ENCODE measurements around the gene CCDC188. TPM values are rescaled to one million over a fixed set of nuclear protein-coding genes. Genes with fewer than 3 reads are reported as not detected.

The CCDC188 gene
- total and polyA plus RNA-seq, 2 of the 13 experiments (the other 11 are each of a cell fraction or from before 2014, with no cell fraction given), result not detected

DNA sequence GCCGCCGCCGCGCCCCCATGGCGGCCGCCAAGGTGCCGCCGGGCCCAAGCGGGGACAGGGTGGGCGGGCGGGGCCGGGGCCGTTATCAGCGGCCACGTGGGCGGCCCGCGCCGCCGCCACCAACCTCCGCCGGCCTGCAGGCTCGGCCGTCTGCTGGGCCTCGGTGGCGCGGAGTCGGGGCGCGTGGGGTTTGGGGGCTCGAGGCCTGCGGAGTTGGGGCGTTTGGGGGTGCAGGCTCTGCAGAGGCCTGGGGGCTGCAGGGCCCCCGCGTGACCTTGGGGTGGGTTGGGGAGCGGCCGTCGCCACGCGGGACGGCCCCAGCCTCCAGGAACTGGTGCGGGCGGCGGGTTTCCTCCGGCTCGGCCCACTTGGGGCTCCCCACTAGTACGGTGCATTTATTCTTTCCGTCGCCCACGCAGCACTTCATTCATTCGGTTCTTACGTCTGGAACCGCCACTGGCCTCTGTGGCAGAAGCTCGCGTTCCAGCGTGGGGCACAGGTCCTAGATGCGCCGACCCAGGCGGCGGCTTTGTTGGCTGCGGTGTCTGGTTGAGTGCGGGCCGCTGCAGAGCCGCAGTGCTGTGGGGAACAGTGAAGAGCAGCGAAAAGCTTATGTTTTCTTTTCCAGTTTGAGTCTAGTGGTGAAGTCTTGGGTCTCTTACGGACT lies 33.1 kb downstream of the CCDC188 start (continued):
- TF ChIP-seq ATF7 (IDR thresholded peaks at IDR 0.05) (no peak), ATF7 (CRISPR knock-in tag; IDR thresholded peaks at IDR 0.05) (no peak), ZFP36L2 (CRISPR knock-in tag; IDR thresholded peaks at IDR 0.05) (no peak), KMT2A (CRISPR knock-in tag; IDR thresholded peaks at IDR 0.05) (peak; percentile 19; the same call in 1 of the 2 replicates), POLR2A (IDR thresholded peaks at IDR 0.05; ENCODE audit: insufficient read depth in 1 of 2, low read depth in 2 of 2, low read length in 2 of 2) (peak; percentile 29 to 58), ZNF234 (CRISPR knock-in tag; conservative IDR thresholded peaks at IDR 0.05) (0 out of 2 replicates have a peak, but pooled peaks have one; percentile 58), ZNF432 (CRISPR knock-in tag; IDR thresholded peaks at IDR 0.05; ENCODE audit: borderline replicate concordance) (no peak), ERF (CRISPR knock-in tag; IDR thresholded peaks at IDR 0.05) (0 out of 2 replicates have a peak, but pooled peaks have one; percentile 19), ZNF354B (CRISPR knock-in tag; IDR thresholded peaks at IDR 0.05) (no peak), CC2D1A (CRISPR knock-in tag; IDR thresholded peaks at IDR 0.05) (no peak), ZMAT3 (CRISPR knock-in tag; conservative IDR thresholded peaks at IDR 0.05) (0 out of 2 replicates have a peak, but pooled peaks have one; percentile 12), NPAS2 (CRISPR knock-in tag; IDR thresholded peaks at IDR 0.05; ENCODE audit: borderline replicate concordance) (no peak), SMAD9 (CRISPR knock-in tag; IDR thresholded peaks at IDR 0.05) (0 out of 2 replicates have a peak, but pooled peaks have one; percentile 66), NRL (CRISPR knock-in tag; IDR thresholded peaks at IDR 0.05; ENCODE audit: borderline replicate concordance) (no peak), SUZ12 (IDR thresholded peaks at IDR 0.05; ENCODE audit: low read depth, low read length) (no peak), CCAR2 (optimal IDR thresholded peaks at IDR 0.05; ENCODE audit: low read depth, low read length) (no peak), ZNF709 (CRISPR knock-in tag; IDR thresholded peaks at IDR 0.05) (no peak)
- TF ChIP-seq, protein P1, sequence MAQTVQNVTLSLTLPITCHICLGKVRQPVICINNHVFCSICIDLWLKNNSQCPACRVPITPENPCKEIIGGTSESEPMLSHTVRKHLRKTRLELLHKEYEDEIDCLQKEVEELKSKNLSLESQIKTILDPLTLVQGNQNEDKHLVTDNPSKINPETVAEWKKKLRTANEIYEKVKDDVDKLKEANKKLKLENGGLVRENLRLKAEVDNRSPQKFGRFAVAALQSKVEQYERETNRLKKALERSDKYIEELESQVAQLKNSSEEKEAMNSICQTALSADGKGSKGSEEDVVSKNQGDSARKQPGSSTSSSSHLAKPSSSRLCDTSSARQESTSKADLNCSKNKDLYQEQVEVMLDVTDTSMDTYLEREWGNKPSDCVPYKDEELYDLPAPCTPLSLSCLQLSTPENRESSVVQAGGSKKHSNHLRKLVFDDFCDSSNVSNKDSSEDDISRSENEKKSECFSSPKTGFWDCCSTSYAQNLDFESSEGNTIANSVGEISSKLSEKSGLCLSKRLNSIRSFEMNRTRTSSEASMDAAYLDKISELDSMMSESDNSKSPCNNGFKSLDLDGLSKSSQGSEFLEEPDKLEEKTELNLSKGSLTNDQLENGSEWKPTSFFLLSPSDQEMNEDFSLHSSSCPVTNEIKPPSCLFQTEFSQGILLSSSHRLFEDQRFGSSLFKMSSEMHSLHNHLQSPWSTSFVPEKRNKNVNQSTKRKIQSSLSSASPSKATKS (CRISPR knock-in tag; IDR thresholded peaks at IDR 0.05), result peak; percentile 59; the same call in 1 of the 2 replicates
- TF ChIP-seq, protein P2, sequence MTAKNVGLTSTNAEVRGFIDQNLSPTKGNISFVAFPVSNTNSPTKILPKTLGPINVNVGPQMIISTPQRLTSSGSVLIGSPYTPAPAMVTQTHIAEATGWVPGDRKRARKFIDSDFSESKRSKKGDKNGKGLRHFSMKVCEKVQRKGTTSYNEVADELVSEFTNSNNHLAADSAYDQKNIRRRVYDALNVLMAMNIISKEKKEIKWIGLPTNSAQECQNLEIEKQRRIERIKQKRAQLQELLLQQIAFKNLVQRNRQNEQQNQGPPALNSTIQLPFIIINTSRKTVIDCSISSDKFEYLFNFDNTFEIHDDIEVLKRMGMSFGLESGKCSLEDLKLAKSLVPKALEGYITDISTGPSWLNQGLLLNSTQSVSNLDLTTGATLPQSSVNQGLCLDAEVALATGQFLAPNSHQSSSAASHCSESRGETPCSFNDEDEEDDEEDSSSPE (CRISPR knock-in tag; IDR thresholded peaks at IDR 0.05), result 0 out of 2 replicates have a peak, but pooled peaks have one; percentile 20
- TF ChIP-seq, protein P3, sequence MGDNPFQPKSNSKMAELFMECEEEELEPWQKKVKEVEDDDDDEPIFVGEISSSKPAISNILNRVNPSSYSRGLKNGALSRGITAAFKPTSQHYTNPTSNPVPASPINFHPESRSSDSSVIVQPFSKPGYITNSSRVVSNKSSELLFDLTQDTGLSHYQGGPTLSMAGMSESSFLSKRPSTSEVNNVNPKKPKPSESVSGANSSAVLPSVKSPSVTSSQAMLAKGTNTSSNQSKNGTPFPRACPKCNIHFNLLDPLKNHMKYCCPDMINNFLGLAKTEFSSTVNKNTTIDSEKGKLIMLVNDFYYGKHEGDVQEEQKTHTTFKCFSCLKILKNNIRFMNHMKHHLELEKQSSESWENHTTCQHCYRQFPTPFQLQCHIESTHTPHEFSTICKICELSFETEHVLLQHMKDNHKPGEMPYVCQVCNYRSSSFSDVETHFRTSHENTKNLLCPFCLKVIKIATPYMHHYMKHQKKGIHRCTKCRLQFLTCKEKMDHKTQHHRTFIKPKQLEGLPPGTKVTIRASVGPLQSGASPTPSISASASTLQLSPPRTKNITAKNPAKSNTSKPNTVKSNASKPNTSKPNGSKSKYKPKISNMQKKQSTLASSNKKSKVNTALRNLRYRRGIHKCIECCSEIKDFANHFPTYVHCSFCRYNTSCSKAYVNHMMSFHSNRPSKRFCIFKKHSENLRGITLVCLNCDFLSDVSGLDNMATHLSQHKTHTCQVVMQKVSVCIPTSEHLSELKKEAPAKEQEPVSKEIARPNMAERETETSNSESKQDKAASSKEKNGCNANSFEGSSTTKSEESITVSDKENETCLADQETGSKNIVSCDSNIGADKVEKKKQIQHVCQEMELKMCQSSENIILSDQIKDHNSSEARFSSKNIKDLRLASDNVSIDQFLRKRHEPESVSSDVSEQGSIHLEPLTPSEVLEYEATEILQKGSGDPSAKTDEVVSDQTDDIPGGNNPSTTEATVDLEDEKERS (CRISPR knock-in tag; IDR thresholded peaks at IDR 0.05), result no peak
- TF ChIP-seq, protein P4, sequence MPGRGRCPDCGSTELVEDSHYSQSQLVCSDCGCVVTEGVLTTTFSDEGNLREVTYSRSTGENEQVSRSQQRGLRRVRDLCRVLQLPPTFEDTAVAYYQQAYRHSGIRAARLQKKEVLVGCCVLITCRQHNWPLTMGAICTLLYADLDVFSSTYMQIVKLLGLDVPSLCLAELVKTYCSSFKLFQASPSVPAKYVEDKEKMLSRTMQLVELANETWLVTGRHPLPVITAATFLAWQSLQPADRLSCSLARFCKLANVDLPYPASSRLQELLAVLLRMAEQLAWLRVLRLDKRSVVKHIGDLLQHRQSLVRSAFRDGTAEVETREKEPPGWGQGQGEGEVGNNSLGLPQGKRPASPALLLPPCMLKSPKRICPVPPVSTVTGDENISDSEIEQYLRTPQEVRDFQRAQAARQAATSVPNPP (CRISPR knock-in tag; IDR thresholded peaks at IDR 0.05), result no peak
- TF ChIP-seq, protein P5, sequence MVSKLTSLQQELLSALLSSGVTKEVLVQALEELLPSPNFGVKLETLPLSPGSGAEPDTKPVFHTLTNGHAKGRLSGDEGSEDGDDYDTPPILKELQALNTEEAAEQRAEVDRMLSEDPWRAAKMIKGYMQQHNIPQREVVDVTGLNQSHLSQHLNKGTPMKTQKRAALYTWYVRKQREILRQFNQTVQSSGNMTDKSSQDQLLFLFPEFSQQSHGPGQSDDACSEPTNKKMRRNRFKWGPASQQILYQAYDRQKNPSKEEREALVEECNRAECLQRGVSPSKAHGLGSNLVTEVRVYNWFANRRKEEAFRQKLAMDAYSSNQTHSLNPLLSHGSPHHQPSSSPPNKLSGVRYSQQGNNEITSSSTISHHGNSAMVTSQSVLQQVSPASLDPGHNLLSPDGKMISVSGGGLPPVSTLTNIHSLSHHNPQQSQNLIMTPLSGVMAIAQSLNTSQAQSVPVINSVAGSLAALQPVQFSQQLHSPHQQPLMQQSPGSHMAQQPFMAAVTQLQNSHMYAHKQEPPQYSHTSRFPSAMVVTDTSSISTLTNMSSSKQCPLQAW (CRISPR knock-in tag; IDR thresholded peaks at IDR 0.05), result no peak
